SH-SY5Y (cell line): Measurements from ENCODE around the gene NEK6.

Experiments
- GATA2 ChIP-seq: IDR thresholded peaks from 2 replicates; pipeline ENCODE4 v1.6.1; 2011; ENCODE audit warnings: mild to moderate bottlenecking, low read depth, low read length
- GATA3 ChIP-seq: IDR thresholded peaks from 2 replicates; pipeline ENCODE4 v1.6.1; 2011; ENCODE audit warnings: low read depth, mild to moderate bottlenecking, low read length, moderate library complexity

GRCh38 chr9:124269556-124269955 is 11.8 kb downstream of the NEK6 start:
- no peak for TF ChIP-seq GATA2
- no peak for TF ChIP-seq GATA3
